Brain microvascular endothelial cell (primary cell): ENCODE measurements around the gene KLF16.

Source experiments
- DNase-seq: peaks from one replicate; pipeline ENCODE4 v3.0.0-alpha.2; 2020
- H3K27ac ChIP-seq: fragments of 250-450 bp; sonication (Bioruptor Pico); 2 replicates; pipeline ENCODE4 v1.5.1; 2020; ENCODE audit warnings: mild to moderate bottlenecking, moderate library complexity
- H3K27me3 ChIP-seq: fragments of 250-450 bp; sonication (Bioruptor Pico); replicated peaks from 2 replicates; pipeline ENCODE4 v1.5.1; 2020; ENCODE audit warnings: mild to moderate bottlenecking
- H3K36me3 ChIP-seq: fragments of 250-450 bp; sonication (Bioruptor Pico); replicated peaks from 2 replicates; pipeline ENCODE4 v1.5.1; 2020; ENCODE audit warnings: mild to moderate bottlenecking
- H3K4me3 ChIP-seq: 2 replicates; pipeline ENCODE4 v1.5.1; 2011; ENCODE audit warnings: low read depth, mild to moderate bottlenecking, control low read depth, low read length, moderate library complexity
- CTCF ChIP-seq: IDR thresholded peaks from 2 replicates; pipeline ENCODE4 v1.5.1; 2011; ENCODE audit warnings: low read depth, mild to moderate bottlenecking, moderate library complexity, low read length, control low read depth, inconsistent platforms; ENCODE audit errors: missing control alignments
- in situ Hi-C: cut with HindIII; loops from 2 replicates; pipeline ENCODE4 v1.10.0; 2017; ENCODE audit warnings: low sequenced_read_pairs, low pct_ligation_motif_present

The KLF16 gene

DNA sequence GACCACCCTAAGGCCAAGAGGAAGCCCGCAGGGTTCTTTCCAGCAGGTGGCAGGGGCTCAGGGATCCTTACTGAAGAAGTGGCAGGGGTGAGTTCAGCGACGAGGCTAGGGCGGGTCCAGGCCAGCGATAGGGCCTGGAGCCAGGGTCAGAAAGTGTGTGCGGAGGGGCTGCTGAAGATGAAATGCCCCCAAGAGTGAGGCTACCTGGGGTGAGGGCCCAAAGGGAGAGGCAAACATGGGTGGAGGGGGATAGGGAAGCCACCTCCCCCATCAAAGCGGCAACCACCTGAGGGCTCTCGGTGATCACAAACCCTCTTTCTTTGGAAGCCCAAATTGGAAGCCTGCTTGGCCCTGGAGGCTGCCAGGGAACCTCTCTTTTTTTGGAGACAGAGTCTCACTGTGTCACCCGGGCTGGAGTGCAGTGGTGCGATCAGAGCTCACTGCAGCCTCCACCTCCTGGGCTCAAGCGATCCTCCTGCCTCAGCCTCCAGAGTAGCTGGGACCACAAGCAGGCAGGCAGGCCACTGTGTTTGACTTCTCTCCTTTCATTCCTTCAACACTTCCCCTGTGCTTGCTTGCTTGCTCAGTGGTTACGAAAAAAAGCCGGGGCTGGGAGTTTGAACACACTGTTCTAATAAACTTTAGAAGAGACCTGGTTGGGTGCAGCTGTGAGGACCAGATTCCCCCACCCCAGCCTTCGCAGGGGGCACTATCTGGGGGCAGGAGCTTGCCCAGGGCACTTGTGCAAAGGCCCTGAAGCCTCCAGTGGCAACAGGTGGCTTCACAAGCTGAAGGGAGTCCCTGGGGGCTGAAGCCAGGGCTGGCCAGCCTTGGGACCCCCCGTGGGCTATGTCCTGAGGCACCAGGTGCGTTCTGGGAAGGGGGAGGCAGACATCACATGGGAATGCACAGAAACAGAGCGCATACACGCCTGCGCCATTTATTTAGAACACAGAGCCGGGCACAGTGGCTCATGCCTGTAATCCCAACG lies 49.9 kb downstream of the KLF16 start:
- in situ Hi-C loops, result no loop called here
- H3K4me3 ChIP-seq, result peak overlapping the region; percentile 59
- no peak for DNase-seq
- H3K27me3 ChIP-seq, result no peaks in the 10 kb centered on the region
- no peak for TF ChIP-seq CTCF
- H3K36me3 ChIP-seq, result peaks cover 30% of the 10 kb centered on the region
- H3K27ac ChIP-seq, result no peak overlapping the region

GRCh38 chr19:1812426-1813191 lies 50.8 kb downstream of the KLF16 start:
- H3K36me3 ChIP-seq, result peaks cover 23% of the 10 kb centered on the region
- peak; percentile 79 for TF ChIP-seq CTCF
- H3K27ac ChIP-seq, result no peak overlapping the region
- in situ Hi-C loops, result no loop called here
- H3K27me3 ChIP-seq, result no peaks in the 10 kb centered on the region
- peak overlapping the region; percentile 59 for H3K4me3 ChIP-seq
- peak; percentile 79 for DNase-seq

GRCh38 chr19:1811942-1812425 lies 51.4 kb downstream of the KLF16 start, which contains the start of gene ATP8B3:
ATP8B3 (minus strand) TSS chr19:1812276; CDS start chr19:1811736, 540 bp downstream.
- no peak within 1 kb of the TSS for H3K27ac ChIP-seq
- in situ Hi-C loops, result no loop called here
- H3K4me3 ChIP-seq, result peak within 1 kb of the TSS; percentile 59
- no peak for TF ChIP-seq CTCF
- DNase-seq, result no peak
- peaks cover 19% of the 10 kb centered on the region for H3K36me3 ChIP-seq
- no peaks in the 10 kb centered on the region for H3K27me3 ChIP-seq

- Histone ChIP-seq H3K36me3 (peaks cover 14% of the 10 kb centered on the region), H3K4me3 (peak overlapping the region; percentile 42), H3K27me3 (no peaks in the 10 kb centered on the region), H3K27ac (no peak overlapping the region)
- in situ Hi-C loops, result no loop called here
- DNase-seq, result peak; percentile 18
- TF ChIP-seq CTCF, result no peak
Observed at GRCh38 chr19:1811472-1811894, 51.9 kb downstream of the KLF16 start.

DNA sequence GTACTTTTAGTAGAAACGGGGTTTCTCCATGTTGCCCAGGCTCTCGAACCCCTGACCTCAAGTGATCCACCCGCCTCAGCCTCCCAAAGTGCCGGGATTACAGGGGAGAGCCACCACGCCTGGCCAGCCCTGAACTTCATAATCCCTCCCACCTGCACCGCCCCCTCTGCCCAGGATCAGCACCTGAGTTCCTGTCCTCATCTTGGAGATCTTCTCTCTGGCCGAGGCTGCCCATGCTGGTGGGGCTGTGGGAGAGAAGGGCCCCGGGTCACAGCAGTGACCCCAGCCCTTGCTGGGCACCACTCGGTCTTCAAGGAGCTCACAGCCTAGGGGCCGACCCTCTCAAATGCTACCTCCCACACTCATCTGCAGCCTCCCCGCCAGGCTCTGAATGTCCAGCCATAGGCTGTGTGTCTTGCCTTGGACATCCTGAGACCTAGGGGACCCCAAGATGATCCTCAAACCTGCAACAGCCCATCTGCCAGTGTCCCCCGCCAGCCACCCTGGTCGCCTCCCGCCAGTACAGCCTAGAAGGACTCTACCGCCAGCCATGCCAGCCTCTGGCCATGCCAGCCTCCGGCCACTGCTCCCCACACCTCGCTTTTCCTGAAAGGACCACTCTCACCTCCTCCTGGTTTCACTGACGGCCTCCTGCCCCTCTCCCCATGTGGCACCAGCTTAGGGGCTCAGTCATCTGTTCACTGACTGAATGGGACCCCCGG lies 52.8 kb downstream of the KLF16 start:
- in situ Hi-C loops, result no loop called here
- no peak overlapping the region for H3K4me3 ChIP-seq
- H3K27ac ChIP-seq, result no peak overlapping the region
- TF ChIP-seq CTCF, result no peak
- no peaks in the 10 kb centered on the region for H3K27me3 ChIP-seq
- peaks cover 9% of the 10 kb centered on the region for H3K36me3 ChIP-seq
- no peak for DNase-seq
